Hematopoietic multipotent progenitor cell treated with erythropoietin and hydrocortisone succinate and interleukin-3 and kit ligand, for 6 days (in vitro differentiated cells): ENCODE measurements around the gene NAP1L4.

ENCODE experiments used
- DNase-seq: peaks from one replicate; pipeline ENCODE4 v3.0.0-alpha.2; 2015

The NAP1L4 gene

GRCh38 chr11:2902784-2903671 lies 89.1 kb downstream of the NAP1L4 start:
- DNase-seq = no peak

DNA sequence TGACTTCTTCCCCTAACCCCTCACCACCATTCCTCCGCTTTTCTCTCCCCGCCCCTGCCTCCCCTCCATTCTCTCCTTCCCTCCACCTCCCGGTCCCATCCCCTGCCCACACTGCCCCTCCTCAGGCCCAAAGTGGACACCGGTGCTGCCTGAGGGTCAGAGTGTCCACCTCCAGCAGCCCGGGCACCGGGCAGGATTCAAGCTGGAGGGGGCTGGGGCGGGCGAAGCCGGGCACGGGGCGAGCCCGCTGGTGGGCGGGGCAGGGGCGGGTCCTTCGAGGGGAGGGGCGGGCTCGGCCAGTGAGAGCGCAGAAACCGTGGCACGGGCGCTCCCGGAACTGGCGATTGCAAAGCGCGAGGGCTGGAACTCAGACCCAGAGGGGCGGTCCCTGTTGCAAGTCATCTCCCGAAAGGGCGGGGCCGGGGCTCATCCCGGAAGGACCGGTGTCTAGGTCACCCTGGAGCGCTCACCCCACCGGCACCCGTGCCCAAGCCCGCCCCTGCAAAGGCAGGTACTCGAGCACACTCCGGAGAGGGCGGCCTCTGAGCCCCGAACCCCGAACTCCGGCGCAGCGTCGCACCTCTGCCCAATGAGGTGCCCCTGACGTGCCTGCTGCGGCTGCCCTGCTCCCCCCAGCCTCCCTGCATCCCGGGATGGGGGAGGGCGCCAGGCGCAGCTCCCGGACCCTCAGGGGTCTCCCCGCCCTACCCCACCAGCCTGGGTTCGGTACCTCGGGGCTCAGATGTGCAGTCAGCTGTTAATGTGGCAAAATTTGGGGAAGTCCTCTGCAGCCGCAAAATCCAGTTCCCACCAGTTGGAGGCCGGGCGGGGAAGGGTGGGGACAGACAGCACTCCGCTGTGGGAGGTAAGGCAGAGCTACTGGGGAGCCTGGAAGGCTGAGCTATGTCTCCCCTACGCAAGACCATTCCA lies 90.0 kb downstream of the NAP1L4 start:
- peak; percentile 98 for DNase-seq

DNA sequence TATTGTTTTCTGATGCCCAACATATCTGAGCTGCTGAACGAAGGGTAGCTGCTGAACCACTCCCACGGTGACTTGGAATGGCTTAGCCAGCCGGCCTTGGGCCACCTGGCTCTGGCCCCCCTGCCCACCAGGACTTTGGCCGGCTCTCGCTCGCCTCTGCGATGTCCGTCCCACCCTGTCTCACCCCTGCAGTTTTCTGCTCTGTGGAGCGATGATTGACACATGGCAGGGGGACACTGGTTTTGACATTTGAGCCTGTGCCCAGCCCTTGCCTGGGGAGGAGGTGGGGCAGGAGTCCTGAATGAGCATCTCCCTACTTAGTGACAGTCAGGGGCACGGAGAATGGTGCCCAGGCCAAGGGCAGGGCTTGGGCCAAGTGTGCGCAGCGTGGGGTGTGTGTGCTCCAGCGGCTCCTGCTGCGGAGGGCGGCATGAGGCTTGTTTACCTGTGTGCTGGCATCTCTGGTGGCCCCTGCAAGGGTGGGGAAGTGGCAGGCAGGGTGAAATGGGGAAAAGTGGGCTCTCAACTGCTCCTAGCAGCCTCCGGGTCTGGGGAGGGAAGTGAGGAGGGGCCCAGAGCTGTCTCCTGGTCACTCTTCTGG lies 90.8 kb downstream of the NAP1L4 start:
- DNase-seq = no peak

DNA sequence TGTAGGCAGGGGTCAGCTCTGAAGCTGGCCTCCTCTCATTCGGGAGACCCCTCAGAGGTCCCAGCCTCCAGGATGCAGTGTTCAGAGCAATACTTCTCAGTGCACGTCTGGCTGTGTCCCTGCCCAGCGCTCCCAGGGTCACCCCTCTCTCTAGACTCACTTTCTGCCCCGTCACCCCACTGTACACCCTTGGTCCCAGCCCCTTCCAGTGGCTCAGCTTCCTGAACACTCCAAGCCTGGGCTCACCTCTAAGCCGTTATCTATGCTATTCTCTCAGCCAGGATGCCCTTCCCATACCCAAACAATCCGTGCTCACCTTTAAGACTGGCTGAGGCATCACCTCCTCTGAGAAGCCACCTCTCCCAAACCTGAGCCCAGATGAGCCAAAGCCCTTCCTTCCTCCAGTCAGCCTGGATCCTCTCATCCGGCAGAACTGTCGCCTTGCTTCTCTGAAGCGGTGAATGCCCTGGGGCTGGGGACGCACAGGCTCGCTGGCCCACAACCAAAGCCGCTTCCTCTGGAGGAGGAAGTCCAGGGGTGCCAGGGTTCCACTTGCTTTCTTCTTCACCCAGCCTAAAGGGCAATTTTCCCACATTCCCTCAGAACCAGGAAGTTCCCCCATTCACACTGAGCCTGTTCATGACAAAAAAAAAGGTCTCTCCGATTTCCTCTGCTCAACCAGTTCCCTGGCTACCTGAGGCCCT lies 92.9 kb downstream of the NAP1L4 start:
- DNase-seq = no peak

- DNase-seq = peak; percentile 78
Measured at GRCh38 chr11:2898366-2899079, 93.6 kb downstream of the NAP1L4 start.

GRCh38 chr11:2897048-2897447 lies 95.1 kb downstream of the NAP1L4 start:
- no peak for DNase-seq

- no peak for DNase-seq
Measured at GRCh38 chr11:2896047-2896446, 96.1 kb downstream of the NAP1L4 start.
